ENCODE data around the gene KLHL12.
A peak's percentile ranks its signal among the peaks of the same experiment; 100 is the strongest.

Gene KLHL12

GRCh38 chr1:202879128-202879527, 47.9 kb downstream of the KLHL12 start:
- no peak for DNase-seq

- DNase-seq = no peak
These were observed 54.0 kb downstream of the KLHL12 start for GRCh38 chr1:202873026-202873425.

- no peak for DNase-seq
These were observed 55.7 kb downstream of the KLHL12 start for GRCh38 chr1:202871367-202871766.

- DNase-seq = no peak
These were observed 64.1 kb downstream of the KLHL12 start for GRCh38 chr1:202862679-202863560.

- peak; percentile 72 for DNase-seq
These were observed 65.5 kb downstream of the KLHL12 start for GRCh38 chr1:202861420-202862132.

- peak; percentile 59 for DNase-seq
These were observed 66.2 kb downstream of the KLHL12 start for GRCh38 chr1:202860744-202861419.

GRCh38 chr1:202858789-202859414, 68.1 kb downstream of the KLHL12 start:
- DNase-seq = no peak

- DNase-seq = no peak
These were observed 68.7 kb downstream of the KLHL12 start for GRCh38 chr1:202858331-202858730.

GRCh38 chr1:202857136-202857610, 69.9 kb downstream of the KLHL12 start:
- no peak for DNase-seq

GRCh38 chr1:202856014-202856413, 71.0 kb downstream of the KLHL12 start:
- no peak for DNase-seq

- no peak for DNase-seq
These were observed 72.2 kb downstream of the KLHL12 start for GRCh38 chr1:202854787-202855186.

GRCh38 chr1:202852163-202852904, 74.7 kb downstream of the KLHL12 start:
- peak; percentile 63 for DNase-seq

GRCh38 chr1:202850593-202851362, 76.3 kb downstream of the KLHL12 start:
- DNase-seq = no peak

GRCh38 chr1:202848191-202848542, 78.9 kb downstream of the KLHL12 start:
- DNase-seq = no peak

- DNase-seq = no peak
These were observed 82.1 kb downstream of the KLHL12 start for GRCh38 chr1:202844935-202845334.

GRCh38 chr1:202844259-202844658, 82.8 kb downstream of the KLHL12 start:
- no peak for DNase-seq

- DNase-seq = no peak
These were observed 84.0 kb downstream of the KLHL12 start for GRCh38 chr1:202843081-202843480.
